Activated T-cell treated with anti-CD3 and anti-CD28 coated beads, Interleukin-2, amount 50 U/mL, for 4 hours (primary cell): ENCODE data around the gene ELMO1. TPM values are rescaled to one million over a fixed set of nuclear protein-coding genes. Genes with fewer than 3 reads are reported as not detected.

ENCODE experiments used
- ATAC-seq, 2 donors: fragments of 200-7000 bp; cut with Tn5 transposase; one replicate each; pipeline ENCODE4 v1.10.0; 2021
- DNase-seq: peaks from one replicate; pipeline ENCODE4 v3.0.0-alpha.2; 2020
- H3K27me3 Mint-ChIP-seq: one replicate; pipeline ENCODE4 v1.8.0; 2021; ENCODE audit warnings: low read depth, mixed read lengths
- H3K36me3 Mint-ChIP-seq: one replicate; pipeline ENCODE4 v1.8.0; 2022; ENCODE audit warnings: mixed read lengths; ENCODE audit not compliant: insufficient read depth
- H3K4me1 Mint-ChIP-seq: one replicate; pipeline ENCODE4 v1.8.0; 2021; ENCODE audit warnings: low read depth, mixed read lengths
- H3K4me3 Mint-ChIP-seq: one replicate; pipeline ENCODE4 v1.8.0; 2021; ENCODE audit warnings: mild to moderate bottlenecking, moderate library complexity, mixed read lengths
- H3K9me3 Mint-ChIP-seq: one replicate; pipeline ENCODE4 v1.8.0; 2021; ENCODE audit warnings: mixed read lengths
- total RNA-seq, 3 donors: library from RNA; stranded (reverse); gene quantifications; one replicate each; pipeline ENCODE4 v1.2.1, GENCODE V29; 2021

Gene ELMO1
- total RNA-seq: 100 to 1,000 TPM; 117 to 137 (median 118) TPM

GRCh38 chr7:37448636-37449361 is at the start of gene ELMO1:
ELMO1 (minus strand) TSS chr7:37448864; CDS start chr7:37342690, 106,174 bp downstream.
- peak; percentile 61 for DNase-seq
- ATAC-seq: peak; percentile 87 to 88
- Mint-ChIP-seq H3K36me3 (peaks cover 15% of the 10 kb centered on the region), H3K4me1 (peaks cover 49% of the 10 kb centered on the region), H3K9me3 (no peaks in the 10 kb centered on the region), H3K27me3 (no peaks in the 10 kb centered on the region), H3K4me3 (peak within 1 kb of the TSS; percentile 95)

GRCh38 chr7:37497576-37497975 is 48.9 kb upstream of the ELMO1 start:
- Mint-ChIP-seq H3K4me1 (peaks cover 2% of the 10 kb centered on the region), H3K9me3 (no peaks in the 10 kb centered on the region), H3K4me3 (no peak overlapping the region), H3K27me3 (no peaks in the 10 kb centered on the region), H3K36me3 (no peaks in the 10 kb centered on the region)
- ATAC-seq (no peak), DNase-seq (no peak)

GRCh38 chr7:37495574-37496184 is 47.0 kb upstream of the ELMO1 start:
- no peak overlapping the region for H3K4me3 Mint-ChIP-seq
- no peak for DNase-seq
- H3K36me3 Mint-ChIP-seq: no peaks in the 10 kb centered on the region
- H3K4me1 Mint-ChIP-seq: peaks cover 2% of the 10 kb centered on the region
- H3K27me3 Mint-ChIP-seq: no peaks in the 10 kb centered on the region
- ATAC-seq: no peak
- H3K9me3 Mint-ChIP-seq: no peaks in the 10 kb centered on the region

- ATAC-seq (no peak), DNase-seq (no peak)
- Mint-ChIP-seq H3K36me3 (no peaks in the 10 kb centered on the region), H3K27me3 (no peaks in the 10 kb centered on the region), H3K4me1 (peaks cover 2% of the 10 kb centered on the region), H3K4me3 (no peak overlapping the region), H3K9me3 (no peaks in the 10 kb centered on the region)
Observed at GRCh38 chr7:37494926-37495325, 46.3 kb upstream of the ELMO1 start.

GRCh38 chr7:37493810-37494209 is 45.1 kb upstream of the ELMO1 start:
- DNase-seq (no peak), ATAC-seq (no peak)
- Mint-ChIP-seq H3K4me1 (peaks cover 2% of the 10 kb centered on the region), H3K4me3 (no peak overlapping the region), H3K27me3 (no peaks in the 10 kb centered on the region), H3K9me3 (no peaks in the 10 kb centered on the region), H3K36me3 (no peaks in the 10 kb centered on the region)

GRCh38 chr7:37493123-37493522 is 44.5 kb upstream of the ELMO1 start:
- no peaks in the 10 kb centered on the region for H3K36me3 Mint-ChIP-seq
- no peak overlapping the region for H3K4me3 Mint-ChIP-seq
- H3K9me3 Mint-ChIP-seq: peaks cover 4% of the 10 kb centered on the region
- H3K27me3 Mint-ChIP-seq: no peaks in the 10 kb centered on the region
- no peak for ATAC-seq
- DNase-seq: no peak
- peaks cover 2% of the 10 kb centered on the region for H3K4me1 Mint-ChIP-seq

GRCh38 chr7:37491919-37492694 is 43.4 kb upstream of the ELMO1 start:
- peaks cover 8% of the 10 kb centered on the region for H3K9me3 Mint-ChIP-seq
- no peaks in the 10 kb centered on the region for H3K36me3 Mint-ChIP-seq
- no peak overlapping the region for H3K4me3 Mint-ChIP-seq
- ATAC-seq (no peak), DNase-seq (no peak)
- H3K4me1 Mint-ChIP-seq: peaks cover 2% of the 10 kb centered on the region
- H3K27me3 Mint-ChIP-seq: no peaks in the 10 kb centered on the region

GRCh38 chr7:37489703-37490102 is 41.0 kb upstream of the ELMO1 start:
- Mint-ChIP-seq H3K4me1 (no peaks in the 10 kb centered on the region), H3K27me3 (no peaks in the 10 kb centered on the region), H3K4me3 (no peak overlapping the region), H3K9me3 (peaks cover 8% of the 10 kb centered on the region), H3K36me3 (no peaks in the 10 kb centered on the region)
- DNase-seq: no peak
- ATAC-seq: no peak

GRCh38 chr7:37488163-37488764 is 39.6 kb upstream of the ELMO1 start:
- no peaks in the 10 kb centered on the region for H3K36me3 Mint-ChIP-seq
- DNase-seq (no peak), ATAC-seq (no peak)
- no peak overlapping the region for H3K4me3 Mint-ChIP-seq
- no peaks in the 10 kb centered on the region for H3K27me3 Mint-ChIP-seq
- peaks cover 8% of the 10 kb centered on the region for H3K9me3 Mint-ChIP-seq
- no peaks in the 10 kb centered on the region for H3K4me1 Mint-ChIP-seq

- Mint-ChIP-seq H3K9me3 (peaks cover 8% of the 10 kb centered on the region), H3K27me3 (peaks cover 5% of the 10 kb centered on the region), H3K4me1 (no peaks in the 10 kb centered on the region), H3K4me3 (no peak overlapping the region), H3K36me3 (no peaks in the 10 kb centered on the region)
- no peak for DNase-seq
- ATAC-seq: no peak
Observed at GRCh38 chr7:37484426-37485073, 35.9 kb upstream of the ELMO1 start.

GRCh38 chr7:37483627-37484026 is 35.0 kb upstream of the ELMO1 start:
- ATAC-seq (no peak), DNase-seq (no peak)
- H3K36me3 Mint-ChIP-seq: no peaks in the 10 kb centered on the region
- H3K27me3 Mint-ChIP-seq: peaks cover 5% of the 10 kb centered on the region
- H3K4me3 Mint-ChIP-seq: no peak overlapping the region
- H3K4me1 Mint-ChIP-seq: no peaks in the 10 kb centered on the region
- peaks cover 12% of the 10 kb centered on the region for H3K9me3 Mint-ChIP-seq

GRCh38 chr7:37482953-37483352 is 34.3 kb upstream of the ELMO1 start:
- Mint-ChIP-seq H3K27me3 (peaks cover 5% of the 10 kb centered on the region), H3K4me1 (no peaks in the 10 kb centered on the region), H3K4me3 (no peak overlapping the region), H3K36me3 (no peaks in the 10 kb centered on the region), H3K9me3 (peaks cover 7% of the 10 kb centered on the region)
- ATAC-seq (no peak), DNase-seq (no peak)

- H3K36me3 Mint-ChIP-seq: no peaks in the 10 kb centered on the region
- peaks cover 5% of the 10 kb centered on the region for H3K27me3 Mint-ChIP-seq
- ATAC-seq: no peak
- no peak overlapping the region for H3K4me3 Mint-ChIP-seq
- DNase-seq: no peak
- H3K4me1 Mint-ChIP-seq: no peaks in the 10 kb centered on the region
- peaks cover 5% of the 10 kb centered on the region for H3K9me3 Mint-ChIP-seq
Observed at GRCh38 chr7:37482505-37482904, 33.8 kb upstream of the ELMO1 start.

GRCh38 chr7:37481722-37482288 is 33.1 kb upstream of the ELMO1 start:
- H3K4me1 Mint-ChIP-seq: no peaks in the 10 kb centered on the region
- ATAC-seq: no peak
- H3K4me3 Mint-ChIP-seq: no peak overlapping the region
- no peaks in the 10 kb centered on the region for H3K36me3 Mint-ChIP-seq
- DNase-seq: no peak
- H3K27me3 Mint-ChIP-seq: peaks cover 5% of the 10 kb centered on the region
- H3K9me3 Mint-ChIP-seq: peaks cover 5% of the 10 kb centered on the region
